Type B pancreatic cell (in vitro differentiated cells): ENCODE results near the gene FAN1. TPM values are rescaled to one million over a fixed set of nuclear protein-coding genes. Genes with fewer than 3 reads are reported as not detected.
A peak's percentile ranks its signal among the peaks of the same experiment; 100 is the strongest.

Experiments
- DNase-seq: peaks from one replicate; pipeline ENCODE4 v3.0.0; 2021; ENCODE audit warnings: mixed read lengths; ENCODE audit not compliant: unreplicated experiment; ENCODE audit errors: extremely low spot score
- H3K27ac Mint-ChIP-seq: 2 replicates; pipeline ENCODE4 v1.8.0; 2021; ENCODE audit warnings: mild to moderate bottlenecking, mixed read lengths
- H3K27me3 Mint-ChIP-seq: 2 replicates; pipeline ENCODE4 v1.8.0; 2021; ENCODE audit warnings: mixed read lengths
- H3K36me3 Mint-ChIP-seq: 2 replicates; pipeline ENCODE4 v1.8.0; 2021; ENCODE audit warnings: mixed read lengths
- H3K4me1 Mint-ChIP-seq: one replicate; pipeline ENCODE4 v1.8.0; 2021; ENCODE audit warnings: mixed read lengths; ENCODE audit not compliant: unreplicated experiment
- H3K4me3 Mint-ChIP-seq: 2 replicates; pipeline ENCODE4 v1.8.0; 2021; ENCODE audit warnings: mild to moderate bottlenecking, mixed read lengths
- H3K9me3 Mint-ChIP-seq: 2 replicates; pipeline ENCODE4 v1.8.0; 2021; ENCODE audit warnings: mixed read lengths
- CTCF ChIP-seq: fragments of 200-600 bp; sonication (generic); conservative IDR thresholded peaks from 2 replicates; pipeline ENCODE4 v1.5.0; 2021; ENCODE audit warnings: antibody characterized with exemption, mild to moderate bottlenecking
- total RNA-seq: library from RNA; stranded (reverse); gene quantifications from 2 replicates; pipeline ENCODE4 v1.2.1, GENCODE V29; 2021; ENCODE audit warnings: low replicate concordance

The FAN1 gene
- total RNA-seq, 1 donor from 2014 or later: 29.5 TPM

DNA sequence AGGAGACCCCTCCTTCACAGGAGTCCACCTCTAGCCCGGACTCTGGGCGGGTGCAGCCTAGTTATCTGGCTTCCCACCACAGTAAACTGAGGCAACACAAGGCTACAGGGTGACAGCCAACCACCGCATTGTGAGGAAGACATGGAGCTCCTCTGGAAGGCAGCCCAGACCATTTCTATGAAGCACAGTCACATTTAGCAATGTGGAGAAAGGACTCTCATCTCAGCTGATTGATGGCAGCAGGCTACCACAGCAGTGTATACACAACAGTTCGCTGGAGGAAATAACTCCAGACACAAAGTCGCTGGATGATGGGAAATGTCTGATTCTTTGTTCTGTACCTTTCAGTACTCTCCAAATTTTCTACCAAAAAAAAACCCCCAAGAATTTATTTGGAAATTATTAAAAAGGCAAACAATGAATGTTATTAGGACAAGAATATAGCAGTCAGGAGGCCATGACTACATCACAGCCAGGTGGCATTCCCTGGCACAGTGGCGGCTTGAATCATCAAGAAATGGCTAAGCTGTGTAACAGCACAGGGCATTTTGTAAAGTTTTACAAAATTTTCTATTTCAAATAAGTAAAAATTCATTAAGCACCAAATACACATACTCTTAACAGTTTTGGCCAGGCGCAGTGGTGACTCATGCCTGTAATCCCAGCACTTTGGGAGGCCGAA lies 40.1 kb downstream of the FAN1 start:
- H3K4me3 Mint-ChIP-seq: no peak overlapping the region
- no peaks in the 10 kb centered on the region for H3K9me3 Mint-ChIP-seq
- H3K36me3 Mint-ChIP-seq: peaks cover 28% of the 10 kb centered on the region
- H3K27ac Mint-ChIP-seq: no peak overlapping the region
- TF ChIP-seq CTCF: no peak
- no peak for DNase-seq
- H3K4me1 Mint-ChIP-seq: no peaks in the 10 kb centered on the region
- no peaks in the 10 kb centered on the region for H3K27me3 Mint-ChIP-seq

GRCh38 chr15:30953183-30953582 lies 49.5 kb downstream of the FAN1 start:
- no peak for TF ChIP-seq CTCF
- Mint-ChIP-seq H3K4me1 (no peaks in the 10 kb centered on the region), H3K9me3 (no peaks in the 10 kb centered on the region), H3K27me3 (no peaks in the 10 kb centered on the region), H3K4me3 (no peak overlapping the region), H3K36me3 (peaks cover 59% of the 10 kb centered on the region), H3K27ac (no peak overlapping the region)
- no peak for DNase-seq

- Mint-ChIP-seq H3K27ac (peak overlapping the region; percentile 39), H3K27me3 (no peaks in the 10 kb centered on the region), H3K4me3 (no peak overlapping the region), H3K36me3 (peaks cover 60% of the 10 kb centered on the region), H3K4me1 (no peaks in the 10 kb centered on the region), H3K9me3 (no peaks in the 10 kb centered on the region)
- no peak for DNase-seq
- no peak for TF ChIP-seq CTCF
Observed at GRCh38 chr15:30953731-30954378, 50.1 kb downstream of the FAN1 start.

DNA sequence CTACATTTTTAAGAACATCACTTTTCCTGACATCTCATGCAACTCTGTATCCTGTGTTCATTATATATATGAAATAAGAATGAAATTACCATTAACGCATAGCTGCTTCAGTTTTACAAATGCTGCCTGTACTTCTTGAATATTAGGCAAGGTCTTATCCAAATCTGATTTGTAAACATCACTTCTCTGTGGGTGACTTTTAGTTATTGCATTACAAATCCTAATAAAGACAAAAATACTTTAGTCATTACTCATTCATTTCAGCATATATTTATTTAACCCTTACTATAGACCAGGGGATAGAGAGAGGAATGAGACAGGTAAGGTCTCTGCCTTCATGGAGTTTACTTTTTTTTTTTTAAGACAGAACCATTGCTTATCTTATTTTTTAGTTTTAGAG lies 51.0 kb downstream of the FAN1 start:
- Mint-ChIP-seq H3K4me3 (no peak overlapping the region), H3K4me1 (no peaks in the 10 kb centered on the region), H3K9me3 (no peaks in the 10 kb centered on the region), H3K36me3 (peaks cover 60% of the 10 kb centered on the region), H3K27ac (no peak overlapping the region), H3K27me3 (no peaks in the 10 kb centered on the region)
- DNase-seq: no peak
- TF ChIP-seq CTCF: no peak

- H3K27me3 Mint-ChIP-seq: no peaks in the 10 kb centered on the region
- H3K9me3 Mint-ChIP-seq: no peaks in the 10 kb centered on the region
- no peak overlapping the region for H3K27ac Mint-ChIP-seq
- no peak overlapping the region for H3K4me3 Mint-ChIP-seq
- DNase-seq: no peak
- no peaks in the 10 kb centered on the region for H3K4me1 Mint-ChIP-seq
- H3K36me3 Mint-ChIP-seq: peaks cover 57% of the 10 kb centered on the region
- no peak for TF ChIP-seq CTCF
Observed at GRCh38 chr15:30956216-30957124, 52.8 kb downstream of the FAN1 start.
